HuH-7 (cell line): Measurements from ENCODE around the gene ERBB4.

Experiments
- DNase-seq: peaks from one replicate; pipeline ENCODE4 v3.0.0; 2011; ENCODE audit warnings: low spot score

The ERBB4 gene

DNA sequence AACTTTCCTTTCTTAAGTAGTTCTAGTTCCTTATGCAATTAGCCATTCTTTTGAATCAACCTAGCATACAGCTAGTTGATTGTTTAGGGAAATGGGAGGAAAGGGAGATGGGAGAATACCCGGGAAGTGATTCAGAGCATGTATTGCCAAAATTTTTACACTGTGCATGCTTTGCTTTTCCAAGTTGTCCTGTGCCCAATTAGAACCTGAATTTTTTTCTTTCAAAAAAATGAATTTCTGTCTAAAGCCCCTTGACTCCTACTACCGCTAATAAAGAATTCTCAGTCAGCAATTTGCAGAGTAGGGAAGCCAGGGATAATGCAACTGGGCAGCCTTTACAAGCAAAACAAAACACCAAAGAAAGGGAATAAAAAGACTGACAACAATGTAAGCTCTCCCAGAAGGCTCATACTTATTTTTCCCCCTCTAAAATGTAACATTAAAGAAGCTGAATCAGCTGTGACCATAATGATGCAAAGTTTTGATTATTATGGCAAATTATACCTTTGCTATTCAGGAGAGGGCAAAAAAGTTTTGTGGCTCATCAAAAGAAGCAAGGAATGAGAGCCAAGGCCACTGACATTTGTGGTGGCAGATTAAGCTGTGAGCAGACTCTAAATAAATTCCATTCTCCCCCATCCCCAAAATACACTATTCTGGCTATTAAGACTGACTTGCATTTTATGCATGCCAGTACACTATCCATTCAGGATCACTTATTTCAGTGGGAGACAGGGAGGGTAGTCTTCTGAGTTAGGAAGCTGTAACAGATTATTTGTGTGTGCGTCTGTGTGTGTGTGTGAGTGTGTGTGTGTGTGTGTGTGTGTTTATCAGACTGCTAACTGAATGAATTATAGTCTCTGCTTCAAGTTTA, 174.3 kb downstream of the ERBB4 start:
- no peak for DNase-seq

GRCh38 chr2:212361174-212361756, 177.3 kb downstream of the ERBB4 start:
- no peak for DNase-seq

GRCh38 chr2:212360068-212360460, 178.5 kb downstream of the ERBB4 start:
- no peak for DNase-seq

- peak; percentile 30 for DNase-seq
These were observed 179.1 kb downstream of the ERBB4 start for GRCh38 chr2:212359425-212360067.

- no peak for DNase-seq
These were observed 181.0 kb downstream of the ERBB4 start for GRCh38 chr2:212357606-212358005.

GRCh38 chr2:212354382-212354781, 184.2 kb downstream of the ERBB4 start:
- DNase-seq: no peak

- DNase-seq: no peak
These were observed 190.1 kb downstream of the ERBB4 start for GRCh38 chr2:212348501-212348900.

DNA sequence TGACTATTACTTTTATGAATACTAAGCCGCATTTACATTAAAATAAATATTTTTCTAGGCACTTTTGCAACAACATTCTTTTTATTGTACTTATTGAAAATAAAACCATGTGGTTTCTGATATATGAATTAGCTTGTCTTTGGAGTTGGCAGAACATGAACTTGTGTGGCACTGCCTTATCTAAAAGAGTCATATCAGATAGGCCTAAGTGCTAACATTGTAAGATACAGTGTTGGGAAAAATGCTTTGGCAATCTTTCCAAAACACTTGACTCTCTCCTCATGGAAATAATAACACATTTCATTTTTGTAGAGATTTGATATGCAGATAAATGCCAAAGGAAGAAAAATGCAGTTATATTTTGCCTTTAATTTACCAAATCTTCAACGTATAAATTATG, 191.7 kb downstream of the ERBB4 start:
- DNase-seq: no peak

DNA sequence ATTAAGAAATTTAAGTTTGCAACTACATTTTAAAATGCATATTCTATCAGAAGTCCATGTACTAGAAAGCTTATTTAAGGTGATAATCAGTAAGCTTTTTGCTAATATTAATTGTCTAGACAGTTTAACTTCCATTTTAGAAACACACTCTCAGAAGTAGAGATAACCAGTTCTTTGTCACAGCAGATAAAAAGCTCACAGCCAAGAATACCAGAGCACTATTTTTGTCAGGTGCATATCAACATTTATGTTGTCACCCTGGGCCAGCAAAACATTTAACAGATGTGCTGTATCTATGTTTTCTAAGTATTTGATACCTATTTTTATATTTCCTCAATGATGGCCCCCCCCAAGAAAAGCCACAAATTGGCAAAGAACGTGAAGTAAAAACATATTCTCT, 192.6 kb downstream of the ERBB4 start:
- no peak for DNase-seq

DNA sequence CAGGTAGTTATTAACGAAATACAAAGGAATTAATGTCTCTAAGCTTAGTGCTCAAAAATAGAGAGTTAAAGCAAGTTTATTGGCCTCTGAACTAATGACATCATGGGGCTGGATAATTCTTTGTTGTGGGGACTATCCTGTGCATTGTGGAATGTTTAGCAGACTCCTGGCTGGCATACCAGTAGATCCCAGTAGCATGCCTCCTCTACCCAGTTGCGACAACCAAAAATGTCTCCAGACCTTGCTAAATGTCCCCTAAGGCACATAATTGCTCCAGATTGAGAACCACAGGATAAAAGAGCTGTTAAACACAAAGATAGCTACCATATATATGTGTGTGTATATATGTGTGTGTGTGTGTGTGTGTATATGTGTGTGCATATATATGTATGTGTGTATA, 194.5 kb downstream of the ERBB4 start:
- no peak for DNase-seq

DNA sequence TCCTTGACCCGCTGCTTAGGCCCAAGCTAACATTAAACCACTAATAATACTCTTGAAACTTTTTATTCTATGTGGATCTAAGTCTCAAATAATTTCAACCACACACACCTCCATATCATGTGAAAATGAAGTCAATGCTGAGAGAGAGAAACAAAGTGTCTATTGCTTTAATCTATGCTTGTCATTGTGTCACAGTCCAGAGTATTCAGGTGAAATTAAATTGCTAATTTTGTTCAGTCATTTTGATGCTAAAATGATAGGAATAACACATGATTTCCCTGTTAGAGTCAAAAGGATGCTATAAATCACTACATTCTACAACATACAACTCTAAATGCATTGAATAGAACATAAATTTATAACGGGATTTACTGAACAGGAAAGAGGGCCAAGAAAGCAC, 195.4 kb downstream of the ERBB4 start:
- no peak for DNase-seq

DNA sequence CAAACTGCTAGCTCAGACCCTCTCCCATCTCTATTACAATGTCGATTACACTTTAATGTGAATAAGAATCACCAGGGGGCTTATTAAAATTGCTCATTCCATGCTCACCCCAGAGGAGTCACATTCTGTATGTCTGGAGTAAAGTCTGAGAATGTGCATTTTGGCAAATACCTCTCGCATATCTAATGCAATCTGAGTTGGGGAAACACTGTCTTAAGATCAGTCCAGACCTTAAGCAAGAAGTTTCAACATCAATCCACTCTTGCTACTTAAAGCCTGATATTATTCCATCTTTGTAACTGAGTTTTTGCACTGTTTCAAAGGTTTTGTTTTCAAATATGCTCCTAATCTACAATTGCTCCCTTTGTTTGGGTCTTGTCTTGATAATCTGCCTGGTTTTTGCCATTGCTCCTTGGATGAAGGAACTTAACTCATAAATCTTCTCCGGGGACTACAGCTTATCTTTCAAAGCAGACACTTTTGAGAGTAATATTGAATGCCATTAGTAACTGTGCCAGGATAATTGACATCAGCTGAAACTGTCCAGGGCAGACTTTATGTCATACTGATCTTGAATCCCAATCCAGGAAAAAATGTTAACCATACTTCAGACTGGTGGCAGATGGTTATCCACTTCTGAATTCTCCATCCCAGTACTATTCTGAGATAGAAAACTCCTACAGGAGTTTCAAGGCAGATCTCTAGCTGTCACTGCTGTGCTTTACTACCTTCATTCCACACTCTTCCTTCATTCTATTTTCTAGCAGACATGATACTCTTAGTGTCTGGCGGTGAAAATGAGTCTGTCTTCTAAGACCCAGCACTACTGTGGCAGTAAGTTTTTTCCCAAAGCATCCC, 200.9 kb downstream of the ERBB4 start:
- DNase-seq: no peak

DNA sequence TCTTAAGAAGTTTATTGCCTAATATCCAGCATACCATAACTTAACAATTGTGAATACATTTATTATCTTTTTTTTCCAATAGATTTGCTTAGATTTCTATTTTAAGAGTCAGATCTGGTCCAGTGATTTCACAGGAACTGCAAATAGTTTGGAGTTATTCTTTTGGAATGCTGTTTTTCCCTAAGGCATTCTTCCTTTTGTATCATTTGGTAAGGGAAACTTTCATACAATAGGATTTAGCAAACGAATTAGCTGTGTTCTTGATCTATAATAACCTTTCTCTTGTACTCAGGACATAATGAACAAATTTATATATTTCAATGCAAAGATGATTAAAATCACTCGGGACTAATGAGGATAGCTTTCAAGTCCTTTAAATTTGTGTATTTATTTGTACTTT, 201.6 kb downstream of the ERBB4 start:
- DNase-seq: no peak

- DNase-seq: no peak
These were observed 208.3 kb downstream of the ERBB4 start for GRCh38 chr2:212330263-212330662.

GRCh38 chr2:212328712-212329496, 209.7 kb downstream of the ERBB4 start:
- no peak for DNase-seq

- peak; percentile 1 for DNase-seq
These were observed 210.5 kb downstream of the ERBB4 start for GRCh38 chr2:212328136-212328535.

DNA sequence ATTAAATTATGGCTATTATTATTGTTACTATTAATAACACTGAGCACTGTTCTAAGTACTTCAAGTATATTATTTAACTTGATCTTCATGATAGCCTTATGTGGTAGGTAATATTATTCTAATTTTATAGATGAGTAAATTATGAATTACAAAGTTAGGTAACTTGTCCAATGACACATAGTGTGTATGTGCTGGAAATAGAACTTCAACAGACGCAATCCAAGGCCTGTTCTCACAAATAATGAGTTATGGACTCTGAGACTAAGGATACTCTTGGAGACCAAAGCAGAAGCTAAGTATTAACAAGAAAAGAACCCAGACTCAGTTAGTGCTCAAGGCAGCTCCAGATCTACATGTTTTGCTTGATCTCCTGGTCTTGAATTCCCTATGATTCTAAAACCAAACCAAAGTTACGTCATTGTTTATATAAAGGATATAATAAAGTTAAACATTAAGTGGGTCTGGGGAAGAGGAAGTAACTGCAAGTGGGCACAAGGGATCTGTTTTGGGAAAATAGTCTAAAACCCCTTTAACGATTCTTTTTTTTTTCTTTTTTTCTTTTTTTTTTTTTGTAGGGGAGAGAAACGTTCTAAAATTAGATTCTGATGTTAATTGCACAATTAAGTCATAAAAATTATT, 211.3 kb downstream of the ERBB4 start:
- peak; percentile 1 for DNase-seq

- no peak for DNase-seq
These were observed 220.0 kb downstream of the ERBB4 start for GRCh38 chr2:212318636-212319035.

GRCh38 chr2:212314680-212315079, 223.9 kb downstream of the ERBB4 start:
- no peak for DNase-seq

DNA sequence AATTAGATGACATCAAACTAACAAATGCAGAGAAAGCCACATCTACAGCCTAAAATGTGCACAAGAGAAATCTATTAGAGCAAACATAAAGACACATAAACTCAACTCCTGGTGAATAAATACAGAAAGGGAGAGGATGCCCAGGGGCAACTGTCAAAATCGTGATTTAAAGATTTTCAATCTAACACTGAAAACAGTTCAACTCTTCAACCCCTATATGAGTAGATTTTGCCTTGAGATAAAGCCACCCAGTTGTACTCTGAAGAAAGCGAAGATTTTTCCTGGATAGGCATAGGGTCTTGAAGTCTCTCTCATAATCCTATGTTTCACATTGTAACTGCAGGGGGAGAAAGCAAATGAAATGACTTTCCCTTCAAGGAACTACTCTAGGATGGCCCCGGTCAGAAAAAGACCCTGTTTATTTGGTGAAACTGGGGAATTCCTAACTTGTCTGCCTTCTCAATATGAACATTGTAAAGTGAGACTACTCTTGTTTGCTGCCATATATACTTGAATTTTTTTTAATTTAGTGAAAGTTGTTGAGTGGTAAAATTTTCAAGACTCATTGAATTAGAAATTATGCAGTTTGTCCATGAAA, 226.7 kb downstream of the ERBB4 start:
- DNase-seq: no peak

DNA sequence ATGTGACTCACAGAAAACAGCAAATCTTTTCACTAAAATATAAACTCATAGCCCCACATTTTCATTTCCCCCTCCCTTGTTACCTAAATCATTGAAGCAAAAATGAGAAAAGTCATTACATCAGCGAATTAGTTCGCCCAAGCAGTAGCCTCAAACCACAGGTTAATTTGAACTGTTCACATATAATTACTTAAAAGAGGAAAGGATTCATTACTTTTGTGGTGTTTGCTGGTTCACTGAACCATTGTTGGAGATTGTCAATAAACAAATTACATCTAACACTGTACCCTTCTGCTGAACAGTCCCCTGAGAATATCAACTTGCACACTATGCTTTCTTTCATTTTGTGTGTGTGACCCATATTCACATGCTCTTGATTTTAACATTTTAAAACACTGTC, 238.7 kb downstream of the ERBB4 start:
- DNase-seq: no peak
